GM21737 (cell line): ENCODE results near the gene PPP4R4.

Source experiments
- ATAC-seq: cut with Tn5 transposase; IDR thresholded peaks from one replicate; pipeline ENCODE4 v1.9.1; 2021; ENCODE audit warnings: mild to moderate bottlenecking, moderate library complexity; ENCODE audit not compliant: unreplicated experiment

PPP4R4 gene

GRCh38 chr14:94305620-94306019 lies 131.5 kb downstream of the PPP4R4 start:
- ATAC-seq: no peak

GRCh38 chr14:94306047-94306978 lies 132.2 kb downstream of the PPP4R4 start:
- ATAC-seq: no peak

- ATAC-seq: no peak
These were observed 133.4 kb downstream of the PPP4R4 start for GRCh38 chr14:94307410-94307992.

GRCh38 chr14:94309721-94310120 lies 135.6 kb downstream of the PPP4R4 start:
- ATAC-seq: no peak

GRCh38 chr14:94310248-94310647 lies 136.1 kb downstream of the PPP4R4 start:
- no peak for ATAC-seq

GRCh38 chr14:94312481-94313246 lies 138.5 kb downstream of the PPP4R4 start:
- no peak for ATAC-seq

GRCh38 chr14:94313991-94314655 lies 140.0 kb downstream of the PPP4R4 start:
- no peak for ATAC-seq

- no peak for ATAC-seq
These were observed 140.8 kb downstream of the PPP4R4 start for GRCh38 chr14:94314890-94315289.

GRCh38 chr14:94316692-94317091 lies 142.6 kb downstream of the PPP4R4 start:
- no peak for ATAC-seq

- ATAC-seq: no peak
These were observed 143.1 kb downstream of the PPP4R4 start for GRCh38 chr14:94317259-94317658.

GRCh38 chr14:94320243-94320642 lies 146.1 kb downstream of the PPP4R4 start:
- no peak for ATAC-seq

- no peak for ATAC-seq
These were observed 147.5 kb downstream of the PPP4R4 start for GRCh38 chr14:94321421-94322271.

GRCh38 chr14:94322648-94323570 lies 148.8 kb downstream of the PPP4R4 start, which contains the start of gene SERPINA6:
TSS of gene SERPINA6 (minus strand) at chr14:94323336. CDS start at chr14:94314648, 8,688 bp downstream.
- ATAC-seq: no peak

- no peak for ATAC-seq
These were observed 154.1 kb downstream of the PPP4R4 start for GRCh38 chr14:94328196-94328595.
